ENCODE data around the gene SACM1L.

DNA sequence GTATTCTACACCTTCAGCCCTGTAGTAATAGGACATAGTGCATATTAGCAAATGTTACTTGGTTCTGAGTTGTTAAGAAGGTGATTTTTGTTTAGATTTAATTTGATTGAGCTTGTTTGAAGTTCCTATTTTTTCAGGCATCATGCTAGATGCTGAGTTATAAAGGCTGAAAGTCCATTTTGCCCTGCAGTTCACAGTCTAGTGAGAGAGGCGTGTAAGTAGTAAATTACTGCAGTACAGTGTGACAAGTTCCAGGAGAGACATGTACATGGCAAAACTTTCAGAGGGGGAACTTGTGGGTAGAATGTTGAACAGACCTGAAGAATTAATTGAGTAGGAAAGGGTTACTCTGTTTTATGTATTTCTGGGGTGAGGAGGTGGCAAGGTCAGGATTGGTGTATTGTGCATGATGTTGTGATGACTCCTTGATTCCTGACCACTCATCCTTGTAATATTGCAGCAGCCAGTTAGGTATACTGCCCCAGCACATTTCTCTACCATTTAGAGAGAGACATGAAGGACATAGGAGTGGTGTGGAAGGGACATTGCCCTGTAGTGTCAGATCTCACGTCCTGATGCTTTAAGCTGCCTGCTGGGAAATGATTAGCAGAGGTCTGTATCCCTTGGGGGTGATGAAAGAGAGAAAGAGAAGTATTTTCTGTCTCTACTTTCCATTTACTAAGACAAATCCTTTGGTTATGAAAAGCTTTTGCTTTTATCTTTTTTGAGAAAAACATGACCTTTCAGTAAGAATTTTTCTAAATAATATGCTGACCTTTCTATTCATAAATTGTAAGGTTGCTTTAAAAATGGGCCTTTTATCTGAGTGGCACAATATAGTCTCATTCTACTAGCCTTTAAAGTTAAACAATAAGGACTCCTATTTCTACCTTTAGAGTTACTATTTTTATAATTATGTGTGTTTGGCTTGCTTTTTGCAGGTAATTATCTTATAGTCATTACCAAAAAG, 16.9 kb downstream of the SACM1L start:
- TF ChIP-seq CTCF (IDR thresholded peaks at IDR 0.05) (no peak), POLR2A (IDR thresholded peaks at IDR 0.05; ENCODE audit: low read depth) (no peak)
